HCT116 (cell line): ENCODE data around the gene PDE6B. TPM values are rescaled to one million over a fixed set of nuclear protein-coding genes. Genes with fewer than 3 reads are reported as not detected.

ENCODE experiments used
- ATAC-seq: fragments of 200-7000 bp; cut with Tn5 transposase; 2 replicates; pipeline ENCODE4 v1.9.1; 2020; ENCODE audit warnings: mild to moderate bottlenecking, moderate library complexity
- BruUV-seq: library from RNA; stranded (reverse); fragments of 400-500 nt; replicated peaks from 2 replicates; lab custom pipeline; 2021; lab: Mats Ljungman, UMichigan
- CTCF ChIA-PET: fragments of 300-600 bp; sonication (Branson Sonifier 250); formaldehyde crosslinking; loops from one replicate; lab custom pipeline; 2021; ENCODE audit warnings: antibody characterized with exemption; lab: Charles Lee
- POLR2A ChIA-PET: fragments of 300-600, 350-600 bp; sonication (Branson Sonifier 250); formaldehyde crosslinking; loops from one replicate; lab custom pipeline; 2021; ENCODE audit warnings: antibody characterized with exemption; lab: Charles Lee
- RAD21 ChIA-PET, 2 experiments: fragments of 300-600 bp; sonication (Branson Sonifier 250); formaldehyde crosslinking; loops; one replicate each; lab custom pipeline; 2023; ENCODE audit warnings: low total read pairs in 2 of 2; ENCODE audit not compliant: uncharacterized antibody in 2 of 2, unreplicated experiment in 2 of 2, low non-redundant PET in 1 of 2; lab: Charles Lee
- DNase-seq: peaks from one replicate; pipeline ENCODE4 v3.0.0-alpha.2; 2010; ENCODE audit warnings: low read depth, low spot score
- H2AFZ ChIP-seq: fragments of 200-600 bp; shearing (Covaris generic), sonication (generic); 2 replicates; pipeline ENCODE4 v1.6.1; 2017; ENCODE audit warnings: low read depth, mixed run types, mixed read lengths, antibody characterized with exemption, low read length; ENCODE audit not compliant: poor library complexity, severe bottlenecking
- H3K27ac ChIP-seq: 2 replicates; pipeline ENCODE4 v1.5.1; 2012; ENCODE audit warnings: low read depth, low read length
- H3K27me3 ChIP-seq: fragments of 200-600 bp; sonication (generic); 2 replicates; pipeline ENCODE4 v1.6.1; 2016; ENCODE audit warnings: mixed run types, low read length, mixed read lengths; ENCODE audit not compliant: insufficient read depth
- H3K36me3 ChIP-seq, 2 experiments: fragments of 200-500 bp in 1 of 2; fragments of 200-600 bp in 1 of 2; sonication (Bioruptor generic) in 1 of 2; sonication (generic) in 1 of 2; 2 replicates each; pipeline versions ENCODE4 v1.5.1 to v1.6.1; 2014 to 2016; ENCODE audit warnings: low read length in 2 of 2, inconsistent platforms in 1 of 2, mixed read lengths in 1 of 2, mixed run types in 1 of 2; ENCODE audit not compliant: insufficient read depth in 2 of 2, control insufficient read depth in 1 of 2
- H3K4me1 ChIP-seq, 2 experiments: fragments of 200-600 bp in 1 of 2; sonication (generic) in 1 of 2; 2 replicates each; pipeline versions ENCODE4 v1.5.1 to v1.6.1; 2012 to 2017; ENCODE audit warnings: low read length in 2 of 2, inconsistent platforms in 1 of 2, mild to moderate bottlenecking in 1 of 2, mixed read lengths in 1 of 2, mixed run types in 1 of 2, moderate library complexity in 1 of 2; ENCODE audit not compliant: insufficient read depth in 2 of 2, control insufficient read depth in 1 of 2
- H3K4me2 ChIP-seq: fragments of 200-600 bp; sonication (generic); 2 replicates; pipeline ENCODE4 v1.6.1; 2017; ENCODE audit warnings: mixed run types, low read length, mixed read lengths
- H3K4me3 ChIP-seq, 2 experiments: fragments of 200-600 bp in 1 of 2; sonication (generic) in 1 of 2; replicated peaks in 1 of 2; 2 replicates each; pipeline ENCODE4 v1.5.1; 2011 to 2016; ENCODE audit warnings: low read length in 2 of 2, control low read depth in 1 of 2, low read depth in 1 of 2, mild to moderate bottlenecking in 1 of 2, mixed read lengths in 1 of 2, mixed run types in 1 of 2
- H3K79me2 ChIP-seq: fragments of 200-600 bp; sonication (generic); 2 replicates; pipeline ENCODE4 v1.6.1; 2017; ENCODE audit warnings: mild to moderate bottlenecking, mixed run types, low read length, moderate library complexity, mixed read lengths; ENCODE audit not compliant: insufficient read depth
- H3K9ac ChIP-seq: fragments of 200-600 bp; sonication (generic); 2 replicates; pipeline ENCODE4 v1.6.1; 2016; ENCODE audit warnings: low read length, mixed read lengths
- H3K9me2 ChIP-seq: fragments of 200-600 bp; sonication (generic), shearing (Covaris generic); 2 replicates; pipeline ENCODE4 v1.6.1; 2017; ENCODE audit warnings: mixed run types, mild to moderate bottlenecking, moderate library complexity; ENCODE audit not compliant: insufficient read depth
- H3K9me3 ChIP-seq, 2 experiments: fragments of 200-500 bp in 1 of 2; fragments of 200-600 bp in 1 of 2; sonication (Bioruptor generic) in 1 of 2; sonication (generic) in 1 of 2; 2 replicates each; pipeline ENCODE4 v1.6.1; 2014 to 2017; ENCODE audit warnings: low read length in 2 of 2, mixed read lengths in 2 of 2, inconsistent platforms in 1 of 2, low read depth in 1 of 2, mild to moderate bottlenecking in 1 of 2, mixed run types in 1 of 2, moderate library complexity in 1 of 2; ENCODE audit not compliant: control insufficient read depth in 1 of 2, insufficient read depth in 1 of 2
- H4K20me1 ChIP-seq: fragments of 200-600 bp; sonication (generic), shearing (Covaris generic); 2 replicates; pipeline ENCODE4 v1.6.1; 2017; ENCODE audit warnings: mixed run types, mild to moderate bottlenecking, moderate library complexity; ENCODE audit not compliant: insufficient read depth
- ELF1 ChIP-seq: IDR thresholded peaks from 2 replicates; pipeline ENCODE4 v1.6.1; 2012; ENCODE audit warnings: low read depth, borderline replicate concordance
- EZH2phosphoT487 ChIP-seq: fragments of 200-600 bp; IDR thresholded peaks from 2 replicates; pipeline ENCODE4 v1.6.1; 2018; ENCODE audit warnings: antibody characterized with exemption, borderline replicate concordance
- JUND ChIP-seq: IDR thresholded peaks from 2 replicates; pipeline ENCODE4 v1.6.1; 2012
- MAX ChIP-seq: IDR thresholded peaks from 2 replicates; pipeline ENCODE4 v1.6.1; 2012
- POLR2A ChIP-seq: IDR thresholded peaks from 2 replicates; pipeline ENCODE4 v1.7.0; 2011; ENCODE audit warnings: borderline replicate concordance; ENCODE audit not compliant: insufficient read depth, insufficient read length; ENCODE audit errors: extremely low read depth
- POLR2AphosphoS5 ChIP-seq: IDR thresholded peaks from 2 replicates; pipeline ENCODE4 v1.6.1; 2011; ENCODE audit warnings: mild to moderate bottlenecking, low read depth, low read length, moderate library complexity
- REST ChIP-seq: IDR thresholded peaks from 2 replicates; pipeline ENCODE4 v1.6.1; 2012; ENCODE audit warnings: low read depth
- SP1 ChIP-seq: IDR thresholded peaks from 2 replicates; pipeline ENCODE4 v1.6.1; 2012; ENCODE audit warnings: low read depth
- TCF7L2 ChIP-seq: IDR thresholded peaks from 2 replicates; pipeline ENCODE4 v1.7.0; 2011; ENCODE audit warnings: borderline replicate concordance, inconsistent platforms; ENCODE audit not compliant: insufficient read depth, insufficient read length; ENCODE audit errors: extremely low read depth
- ZBTB33 ChIP-seq: IDR thresholded peaks from 2 replicates; pipeline ENCODE4 v1.6.1; 2011; ENCODE audit warnings: mild to moderate bottlenecking, low read length, moderate library complexity; ENCODE audit not compliant: insufficient replicate concordance; ENCODE audit errors: extremely low read depth
- ZNF274 ChIP-seq: fragments of 200-500 bp; sonication (Bioruptor generic); IDR thresholded peaks from 2 replicates; pipeline ENCODE4 v1.6.1; 2014; ENCODE audit warnings: mild to moderate bottlenecking, low read depth, low read length, inconsistent platforms
- intact Hi-C: fragments of 100-400 bp; cut with micrococcal nuclease; formaldehyde crosslinking; loops from 2 replicates; pipeline ENCODE4 v1.10.0; 2022
- total RNA-seq: library from RNA; stranded (reverse); gene quantifications from one replicate; pipeline ENCODE4 v1.2.1, GENCODE V29; 2021; ENCODE audit not compliant: unreplicated experiment

PDE6B gene
- total RNA-seq, 1 experiment from 2014 or later: not detected

- TF ChIP-seq REST (no peak), POLR2AphosphoS5 (no peak), TCF7L2 (no peak)
- TF ChIP-seq, all 23 proteins: peak for 0
These were observed 46.6 kb upstream of the PDE6B start (continued) for GRCh38 chr4:578451-579443.

GRCh38 chr4:579543-580175, 45.7 kb upstream of the PDE6B start:
- no TSS peak for BruUV-seq
- H3K9me3 ChIP-seq: no peaks in the 10 kb centered on the region
- H3K9me2 ChIP-seq: no peaks in the 10 kb centered on the region
- H3K9ac ChIP-seq: no peak overlapping the region
- intact Hi-C loops: no loop called here
- H3K4me2 ChIP-seq: no peak overlapping the region
- H3K4me1 ChIP-seq: no peaks in the 10 kb centered on the region
- no peaks in the 10 kb centered on the region for H3K27me3 ChIP-seq
- no peaks in the 10 kb centered on the region for H3K36me3 ChIP-seq
- ChIA-PET CTCF (no interaction called here), RAD21 (no interaction called here), POLR2A (no interaction called here)
- no peaks in the 10 kb centered on the region for H3K79me2 ChIP-seq
- no peaks in the 10 kb centered on the region for H4K20me1 ChIP-seq
- no peak for DNase-seq
- ATAC-seq: no peak
- H2AFZ ChIP-seq: no peak overlapping the region
- H3K27ac ChIP-seq: no peak overlapping the region
- H3K4me3 ChIP-seq: no peak overlapping the region
- TF ChIP-seq ZNF274 (no peak), POLR2AphosphoS5 (no peak), TCF7L2 (no peak), EZH2phosphoT487 (no peak), JUND (no peak), SP1 (no peak), ZBTB33 (no peak), REST (no peak), ELF1 (no peak), MAX (no peak), POLR2A (no peak)
